Measurements from ENCODE around the gene MOV10L1.

DNA sequence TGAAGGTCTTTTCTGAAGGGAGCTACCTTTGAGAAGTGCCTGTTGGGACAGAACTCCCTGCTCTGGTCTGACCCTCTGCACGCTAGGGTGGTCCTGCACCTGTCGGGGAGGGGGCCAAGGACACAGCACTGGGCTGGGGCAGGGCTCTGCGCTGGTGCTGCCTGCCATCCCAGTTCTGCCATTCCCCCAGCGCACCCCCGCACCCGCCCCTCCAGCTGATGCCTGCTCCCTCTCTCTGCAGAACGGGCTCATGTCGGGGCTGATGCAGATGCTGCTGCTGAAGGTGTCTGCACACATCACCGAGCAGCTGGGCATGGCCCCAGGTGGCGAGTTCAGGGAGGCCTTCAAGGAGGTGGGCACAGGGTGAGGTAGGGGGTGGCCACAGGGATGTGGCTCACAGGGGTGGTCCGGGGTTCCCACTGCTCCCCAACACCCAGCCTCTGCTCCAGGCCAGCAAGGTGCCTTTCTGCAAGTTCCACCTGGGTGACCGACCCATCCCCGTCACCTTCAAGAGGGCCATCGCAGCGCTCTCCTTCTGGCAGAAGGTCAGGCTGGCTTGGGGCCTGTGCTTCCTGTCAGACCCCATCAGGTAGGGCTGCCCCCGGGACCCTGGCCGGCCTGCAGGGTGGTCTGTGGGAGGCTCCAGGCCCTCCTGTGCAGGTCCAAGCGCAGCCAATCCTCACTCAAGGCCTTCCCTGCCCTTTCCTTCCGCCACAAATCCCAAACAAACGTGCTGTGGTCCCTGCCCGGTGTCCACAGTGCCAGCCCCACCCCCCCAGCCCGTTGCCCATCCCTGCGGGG lies 107.4 kb downstream of the MOV10L1 start:
- TF ChIP-seq EZH2phosphoT487 (IDR thresholded peaks at IDR 0.05; ENCODE audit: borderline replicate concordance, low read length), result no peak
- TF ChIP-seq, protein P1, sequence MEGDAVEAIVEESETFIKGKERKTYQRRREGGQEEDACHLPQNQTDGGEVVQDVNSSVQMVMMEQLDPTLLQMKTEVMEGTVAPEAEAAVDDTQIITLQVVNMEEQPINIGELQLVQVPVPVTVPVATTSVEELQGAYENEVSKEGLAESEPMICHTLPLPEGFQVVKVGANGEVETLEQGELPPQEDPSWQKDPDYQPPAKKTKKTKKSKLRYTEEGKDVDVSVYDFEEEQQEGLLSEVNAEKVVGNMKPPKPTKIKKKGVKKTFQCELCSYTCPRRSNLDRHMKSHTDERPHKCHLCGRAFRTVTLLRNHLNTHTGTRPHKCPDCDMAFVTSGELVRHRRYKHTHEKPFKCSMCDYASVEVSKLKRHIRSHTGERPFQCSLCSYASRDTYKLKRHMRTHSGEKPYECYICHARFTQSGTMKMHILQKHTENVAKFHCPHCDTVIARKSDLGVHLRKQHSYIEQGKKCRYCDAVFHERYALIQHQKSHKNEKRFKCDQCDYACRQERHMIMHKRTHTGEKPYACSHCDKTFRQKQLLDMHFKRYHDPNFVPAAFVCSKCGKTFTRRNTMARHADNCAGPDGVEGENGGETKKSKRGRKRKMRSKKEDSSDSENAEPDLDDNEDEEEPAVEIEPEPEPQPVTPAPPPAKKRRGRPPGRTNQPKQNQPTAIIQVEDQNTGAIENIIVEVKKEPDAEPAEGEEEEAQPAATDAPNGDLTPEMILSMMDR (conservative IDR thresholded peaks at IDR 0.05; ENCODE audit: low read depth, low read length), result no peak
